Measurements from ENCODE around the gene PYGM. TPM values are rescaled to one million over a fixed set of nuclear protein-coding genes. Genes with fewer than 3 reads are reported as not detected.
A peak's percentile ranks its signal among the peaks of the same experiment; 100 is the strongest.

The PYGM gene
- total RNA-seq, 1 donor from 2014 or later, result 45.7 TPM

DNA sequence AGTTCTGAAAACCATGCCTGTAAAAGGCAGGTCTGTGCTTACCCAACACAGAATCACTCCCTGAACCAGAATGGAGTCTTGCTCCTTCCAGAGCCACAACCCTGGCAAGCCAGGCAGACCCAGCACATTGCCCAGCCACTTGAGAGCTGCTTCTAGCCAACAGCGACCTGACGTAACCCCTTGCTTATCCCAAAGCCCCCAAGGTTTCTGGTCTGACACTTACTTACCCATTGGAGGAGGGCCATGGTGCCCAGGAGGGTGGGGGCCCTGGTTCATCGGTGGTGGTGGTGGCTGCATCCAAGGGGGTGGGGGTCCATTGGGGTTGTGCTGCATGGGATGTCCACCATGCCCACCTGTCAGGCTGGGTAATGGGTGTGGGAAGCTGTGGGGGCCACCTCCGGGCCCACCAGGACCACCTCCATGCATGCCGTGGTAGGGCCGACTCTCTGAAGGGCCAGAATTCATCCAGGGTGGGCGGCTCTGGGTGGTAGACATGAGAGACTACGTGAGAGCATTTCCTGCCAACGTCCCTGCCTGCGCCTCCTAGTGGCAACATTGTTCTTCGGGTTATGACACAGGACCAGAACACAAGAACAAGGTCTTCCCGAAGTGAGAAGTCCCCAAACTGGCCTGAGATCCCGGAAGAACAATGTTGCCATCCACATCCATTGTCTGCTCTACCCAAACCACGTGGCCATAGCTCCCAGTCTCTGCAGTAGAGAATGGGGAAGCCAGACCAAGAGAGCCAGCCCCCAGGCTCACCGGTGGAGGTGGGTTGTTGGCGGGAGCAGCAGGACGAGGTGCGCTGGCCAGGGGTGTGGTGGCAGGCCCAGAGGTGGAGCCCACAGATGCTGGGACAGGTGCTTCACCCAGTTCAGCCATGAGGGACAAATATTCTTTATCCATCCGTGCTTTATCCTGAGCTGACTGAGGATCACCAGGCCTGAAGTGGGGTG lies 7.8 kb upstream of the PYGM start:
- DNase-seq, result peak; percentile 16

DNA sequence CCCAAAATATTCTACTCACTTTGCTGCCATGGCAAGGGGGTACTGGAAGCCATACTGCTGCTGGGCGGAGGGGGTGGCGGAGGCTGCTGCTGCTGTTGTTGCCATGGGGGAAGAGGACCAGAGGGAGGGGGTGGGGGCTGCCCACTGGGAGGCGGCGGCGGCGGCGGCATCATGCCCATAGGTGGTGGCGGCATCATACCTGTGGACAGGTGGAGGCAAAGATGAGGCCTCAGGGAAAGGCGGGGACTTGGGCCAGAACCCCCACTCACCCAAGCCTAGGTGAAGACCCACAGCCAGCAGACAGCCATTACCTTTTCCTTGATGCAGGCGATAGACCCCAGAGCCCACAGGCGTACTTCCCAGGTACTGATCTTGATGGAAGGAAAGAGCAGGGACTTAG lies 7.1 kb upstream of the PYGM start:
- DNase-seq, result no peak

DNA sequence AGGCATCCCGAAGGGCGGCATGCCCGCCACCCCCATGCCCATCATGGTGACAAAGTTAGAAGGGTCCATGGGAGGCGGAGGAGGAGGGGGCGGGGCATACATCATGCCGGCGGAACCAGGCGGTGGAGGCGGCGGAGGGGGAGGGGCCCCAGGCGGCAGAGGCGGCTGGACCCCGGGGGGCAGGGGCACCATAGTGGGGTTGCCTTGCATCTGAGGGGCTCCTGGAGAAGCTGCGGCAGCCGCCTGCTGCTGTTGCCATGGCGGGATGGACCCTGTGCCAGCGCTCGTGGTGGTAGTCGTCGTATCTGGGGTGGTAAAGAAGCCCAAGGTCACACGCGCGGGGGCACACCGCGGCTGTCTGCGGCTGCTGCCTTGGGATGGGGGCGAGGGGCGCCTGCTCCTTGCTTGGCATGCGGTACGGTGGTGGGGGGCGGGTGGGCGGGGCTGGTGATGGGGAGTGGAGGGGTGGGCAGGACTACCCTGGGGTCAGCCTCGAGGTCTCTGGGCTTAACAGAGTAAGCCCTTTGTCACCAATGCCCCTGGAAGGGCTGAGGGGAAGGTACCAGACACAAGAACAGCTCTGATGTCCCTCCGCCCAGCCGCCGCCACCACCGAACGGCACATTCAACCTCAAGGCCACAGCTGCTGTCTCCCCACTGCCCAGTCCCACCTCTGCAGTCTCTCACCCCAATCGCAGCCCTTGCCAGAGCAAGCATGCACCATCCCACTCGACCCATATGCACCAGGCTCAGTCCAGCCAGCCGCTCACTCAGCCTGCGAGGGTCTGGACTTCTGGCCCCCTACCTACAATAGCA lies 6.3 kb upstream of the PYGM start:
- DNase-seq, result no peak

DNA sequence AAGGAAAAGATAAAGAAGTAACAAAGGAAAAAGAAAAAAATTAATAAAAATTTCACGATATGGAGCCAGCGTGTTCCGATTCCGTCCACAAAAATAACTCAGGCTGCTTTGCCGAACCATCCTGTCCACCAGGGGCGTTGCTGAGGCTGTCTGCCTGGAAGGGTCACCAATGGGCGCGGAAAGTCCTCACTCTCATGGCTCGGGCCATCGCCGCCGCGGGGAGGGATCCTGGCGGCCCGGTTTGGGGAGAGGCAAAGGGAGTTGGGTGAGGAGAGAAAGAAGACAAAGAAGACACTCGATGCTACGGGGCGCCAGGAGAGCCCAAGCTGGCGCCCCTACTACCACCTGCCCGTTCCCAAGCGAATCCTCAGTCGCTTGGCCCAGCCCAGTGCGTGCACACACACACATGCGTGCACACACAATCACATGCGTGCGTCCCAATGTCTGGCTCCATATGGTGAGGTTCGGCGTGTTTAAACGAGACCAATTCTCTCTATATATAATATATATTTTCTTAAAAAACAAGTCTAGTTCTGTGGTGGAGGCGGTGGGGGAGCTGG lies 5.6 kb upstream of the PYGM start:
- DNase-seq, result no peak

DNA sequence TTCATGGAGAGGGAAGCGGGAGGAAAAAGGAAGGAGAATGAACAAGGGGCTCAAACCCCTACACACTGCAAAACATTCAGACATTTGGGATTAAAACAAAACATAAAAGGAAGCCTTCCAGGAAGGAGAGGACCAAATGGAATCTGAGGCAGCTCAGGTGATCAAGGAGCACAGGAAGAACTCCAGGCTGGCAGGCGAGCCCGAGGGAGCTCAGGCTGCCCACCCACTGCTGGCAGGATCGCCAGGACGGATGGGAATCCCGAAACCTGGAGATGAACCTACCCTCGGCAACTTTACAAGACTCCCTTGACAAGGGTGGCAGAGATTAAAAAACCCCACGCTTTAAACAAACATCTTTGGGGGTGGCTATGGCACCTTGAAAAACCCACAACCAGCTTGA lies 5.0 kb upstream of the PYGM start:
- no peak for DNase-seq

DNA sequence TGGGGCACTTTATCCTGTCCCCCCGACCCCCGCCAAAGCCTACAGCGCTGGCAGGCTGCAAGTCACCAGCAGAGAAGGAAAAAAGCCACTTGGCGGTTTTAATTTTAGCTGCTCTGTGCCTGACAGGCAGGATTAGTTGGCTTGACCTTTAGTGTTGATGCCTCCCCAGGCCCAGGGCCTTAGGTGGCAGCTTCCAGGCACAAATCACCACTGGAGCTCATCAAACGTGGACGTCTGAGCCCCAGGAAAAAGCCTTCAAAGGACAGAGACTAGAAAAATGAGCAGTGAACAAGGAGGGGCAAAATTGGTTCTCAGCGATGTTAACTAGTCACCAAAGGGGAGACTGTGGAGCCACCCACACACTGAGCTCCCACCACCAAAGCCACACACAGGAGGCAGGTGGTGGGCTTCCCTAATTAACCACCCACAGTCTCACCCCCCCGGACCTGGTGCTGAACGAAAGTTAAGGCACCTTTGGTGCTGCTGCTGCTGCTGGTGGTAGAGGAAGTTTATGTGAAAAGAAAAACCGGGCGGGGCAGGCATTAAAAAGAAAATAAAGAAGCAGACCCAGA lies 4.4 kb upstream of the PYGM start:
- no peak for DNase-seq

DNA sequence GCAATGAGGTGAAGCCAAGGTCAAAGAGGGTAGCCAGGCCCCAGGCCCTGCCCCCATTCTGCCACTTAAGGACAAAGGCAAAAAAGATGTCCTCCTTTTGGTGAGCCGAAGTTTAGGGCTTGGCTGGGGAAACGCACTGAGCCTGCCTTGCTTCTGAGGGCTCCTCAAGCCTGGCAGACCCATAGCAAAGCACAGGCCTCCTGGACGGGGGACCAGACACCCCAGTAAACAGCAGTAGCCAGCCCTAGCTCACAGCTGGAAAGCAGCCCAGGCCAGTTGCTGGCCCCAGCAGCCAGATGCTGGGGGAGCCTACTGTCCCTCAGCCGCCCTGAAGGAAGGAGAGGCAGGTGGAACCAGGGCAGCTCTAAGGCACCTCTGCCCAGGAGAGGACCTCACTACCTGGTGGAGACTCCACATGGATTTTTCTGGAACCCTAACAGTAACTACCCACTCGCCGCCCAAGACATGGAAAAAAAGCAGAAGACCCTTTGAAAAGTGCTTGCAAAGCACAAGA lies 3.8 kb upstream of the PYGM start:
- no peak for DNase-seq

DNA sequence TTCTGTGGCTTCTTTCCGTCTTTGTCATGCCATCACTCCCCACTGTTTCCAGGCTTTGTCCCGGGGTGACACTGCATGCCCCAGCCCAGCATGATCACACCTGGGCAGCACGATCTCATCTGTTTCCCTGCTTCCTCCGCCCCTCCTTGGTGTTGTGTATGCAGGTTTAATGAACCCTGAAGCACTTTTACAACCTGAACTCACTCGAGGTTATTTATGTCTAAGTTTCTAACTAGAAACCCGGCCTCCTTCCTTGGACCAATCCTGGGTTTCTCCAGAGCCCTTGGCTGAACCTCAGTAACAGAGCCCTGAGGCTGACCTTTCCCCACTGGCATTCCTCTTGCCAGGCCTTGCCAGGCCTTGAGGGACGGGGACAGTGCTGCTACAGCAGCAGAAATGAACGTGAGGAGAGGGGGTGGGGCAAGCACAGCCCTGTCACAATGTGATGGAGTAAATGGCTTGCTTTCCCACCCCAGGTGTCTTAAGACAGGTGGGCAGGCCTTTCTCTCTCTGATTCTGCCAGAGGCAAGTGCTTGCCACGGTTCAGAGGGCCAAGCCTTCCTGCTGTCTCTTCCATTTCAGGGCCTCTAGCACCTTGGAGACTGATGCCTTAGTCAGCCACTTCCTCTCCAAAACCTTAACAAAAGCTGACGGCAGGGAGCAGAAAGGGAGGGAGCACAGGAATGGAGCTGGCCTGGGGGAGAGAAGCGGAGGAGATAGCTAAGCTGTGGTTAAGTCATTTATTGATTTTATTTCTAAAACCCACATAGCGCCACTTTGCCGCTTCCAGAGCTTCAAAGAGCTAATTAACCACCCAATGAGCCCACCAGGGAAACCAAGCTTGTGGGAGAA lies 3.1 kb upstream of the PYGM start:
- no peak for DNase-seq

DNA sequence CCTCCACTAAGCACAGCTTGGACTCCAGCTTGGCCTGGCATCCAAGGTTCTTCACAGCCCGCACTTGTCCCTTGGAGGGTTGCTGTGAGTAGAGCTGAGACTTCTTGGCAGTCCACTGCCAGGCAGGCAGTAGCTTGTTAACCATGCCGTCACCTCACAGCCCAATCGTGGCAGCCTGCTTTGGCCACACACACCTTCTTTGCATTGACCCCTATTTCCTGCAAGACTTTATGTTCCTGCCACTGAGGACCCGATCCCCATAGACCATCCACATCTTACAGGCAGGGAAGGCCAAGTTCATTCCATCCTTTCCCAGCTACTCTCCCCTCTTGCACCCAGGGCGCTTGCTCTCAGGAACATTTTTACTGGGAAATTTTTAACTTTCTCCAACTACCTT lies 2.5 kb upstream of the PYGM start:
- no peak for DNase-seq

DNA sequence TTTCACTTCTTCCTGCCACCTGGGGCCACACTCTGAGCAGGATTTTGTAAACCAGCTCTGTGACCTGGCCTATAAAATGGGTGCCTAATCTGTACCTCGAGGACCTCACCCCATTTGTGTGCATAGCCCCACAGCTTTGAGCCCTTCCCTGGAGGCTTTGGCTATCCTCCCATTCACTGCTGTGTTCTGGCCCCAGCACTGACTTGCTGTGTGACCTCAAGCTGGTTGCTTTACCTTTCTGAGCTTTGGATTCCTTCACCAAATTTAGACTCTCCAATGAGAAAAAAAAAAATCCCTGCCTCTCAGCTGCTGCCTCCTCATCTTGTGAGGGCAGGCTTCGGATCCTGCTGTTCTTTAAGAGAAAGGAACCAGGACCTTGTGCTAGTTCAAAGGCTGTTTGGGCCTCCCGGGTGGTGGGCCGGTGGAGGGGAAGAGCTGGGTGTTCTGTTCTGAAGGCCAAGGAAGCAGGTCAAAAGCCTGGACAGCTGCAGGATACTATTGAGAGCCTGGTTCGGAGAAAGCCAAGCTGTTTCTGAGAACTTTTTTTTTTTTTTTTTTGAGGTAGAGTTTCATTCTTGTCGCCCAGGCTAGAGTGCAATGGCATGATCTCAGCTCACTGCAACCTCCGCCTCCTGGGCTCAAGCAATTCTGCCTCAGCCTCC lies 1.1 kb upstream of the PYGM start:
- DNase-seq, result no peak

DNA sequence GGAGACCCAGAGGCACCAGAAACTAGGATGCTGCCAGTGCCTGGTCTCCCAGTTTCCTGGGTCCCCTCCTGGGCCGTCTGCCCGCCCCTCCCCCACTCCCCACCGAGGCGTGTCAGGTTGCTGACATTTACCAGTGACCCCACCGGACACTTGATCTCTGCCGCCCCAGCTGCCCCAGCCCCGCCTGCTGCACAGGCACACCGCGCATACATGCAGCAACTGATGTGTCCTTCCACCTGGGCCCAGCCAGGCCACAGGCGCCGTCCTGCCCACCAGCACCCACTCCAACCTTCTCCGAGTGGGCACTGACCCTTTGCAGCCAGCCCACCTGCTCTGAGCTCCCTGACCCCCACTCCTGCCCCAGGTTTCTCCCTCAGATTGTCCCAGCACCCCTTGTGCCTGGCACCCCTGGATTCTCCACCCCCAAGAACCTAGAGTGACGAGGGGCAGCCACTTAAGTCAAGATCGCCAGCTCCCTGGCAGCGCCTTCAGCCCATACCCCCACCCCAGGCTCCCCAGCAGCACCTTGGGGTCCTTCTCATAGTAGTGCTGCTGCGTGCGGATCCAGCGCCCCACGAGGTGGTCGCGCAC lies 548 bp downstream of the PYGM start:
- DNase-seq, result no peak

DNA sequence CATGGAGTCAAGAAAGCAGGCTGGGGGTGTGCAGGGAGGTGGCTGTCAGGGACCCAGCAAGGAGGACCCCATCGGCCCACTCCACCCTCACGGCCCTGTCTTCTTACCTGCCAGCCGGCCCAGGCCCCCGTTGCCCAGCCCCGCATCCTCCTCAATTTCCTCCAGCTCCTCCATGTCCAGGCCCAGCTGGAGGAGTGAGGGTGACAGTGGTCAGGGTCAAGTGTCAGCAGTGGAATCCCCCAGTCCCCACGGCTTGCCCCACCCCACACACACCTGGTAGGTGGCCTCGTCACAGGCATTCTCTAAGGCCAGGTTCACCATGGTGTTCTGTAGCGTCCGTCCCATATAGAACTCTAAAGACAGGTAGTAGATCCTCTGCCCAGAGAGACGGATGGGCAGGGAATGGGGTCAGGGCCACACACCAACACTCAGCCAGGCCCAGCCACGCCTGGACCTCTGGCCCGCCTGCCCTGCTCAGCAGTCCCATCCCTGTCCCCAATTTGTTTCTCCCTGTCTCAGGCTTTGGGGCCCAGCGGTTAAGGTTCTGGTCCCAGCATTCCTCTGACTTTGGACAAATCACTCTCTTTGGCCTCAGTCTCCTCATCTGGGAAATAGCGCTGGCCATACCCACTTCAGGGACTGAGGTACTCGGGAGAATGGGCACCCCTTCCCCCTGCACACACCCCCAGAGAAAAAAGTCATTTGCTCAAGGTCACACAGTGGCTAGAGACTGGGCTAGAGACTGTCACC lies 1.3 kb downstream of the PYGM start:
- DNase-seq, result no peak

DNA sequence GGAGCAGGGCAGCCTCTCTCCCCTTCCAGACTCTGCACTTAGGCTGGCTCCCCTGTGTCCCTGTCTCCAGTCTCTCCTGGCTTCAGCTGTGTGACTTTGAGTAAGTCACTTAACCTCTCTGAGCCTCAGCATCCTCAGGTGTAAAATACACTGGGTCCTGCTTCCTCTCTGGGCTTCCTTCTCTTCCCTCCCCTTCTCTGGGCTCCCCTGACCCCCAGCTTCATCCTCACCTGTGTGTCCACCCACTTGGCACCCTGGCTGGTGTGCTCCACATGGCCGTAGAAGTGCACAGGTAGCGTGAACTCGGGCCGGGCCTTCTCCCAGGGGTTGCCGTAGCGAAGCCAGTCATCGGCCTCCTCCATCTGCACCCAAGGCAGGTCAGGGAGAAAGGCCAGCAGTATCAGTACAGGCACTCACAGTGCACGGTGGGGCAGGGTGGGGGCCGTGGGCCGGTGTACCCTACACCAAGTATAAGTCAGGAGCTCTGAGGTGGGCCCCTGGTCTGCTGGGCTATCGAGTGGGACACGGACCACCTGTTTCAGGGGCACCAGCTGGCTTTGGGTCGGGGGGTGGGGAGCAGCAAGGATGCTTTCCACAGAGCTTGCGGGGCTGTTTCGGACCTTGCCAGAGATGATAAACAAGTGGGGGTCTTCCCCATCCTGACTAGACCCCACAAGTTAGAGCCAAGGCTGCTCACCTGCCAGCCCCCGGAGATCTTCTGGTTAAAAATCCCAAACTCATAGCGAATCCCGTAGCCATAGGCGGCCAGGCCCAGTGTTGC lies 2.0 kb downstream of the PYGM start:
- DNase-seq, result no peak

DNA sequence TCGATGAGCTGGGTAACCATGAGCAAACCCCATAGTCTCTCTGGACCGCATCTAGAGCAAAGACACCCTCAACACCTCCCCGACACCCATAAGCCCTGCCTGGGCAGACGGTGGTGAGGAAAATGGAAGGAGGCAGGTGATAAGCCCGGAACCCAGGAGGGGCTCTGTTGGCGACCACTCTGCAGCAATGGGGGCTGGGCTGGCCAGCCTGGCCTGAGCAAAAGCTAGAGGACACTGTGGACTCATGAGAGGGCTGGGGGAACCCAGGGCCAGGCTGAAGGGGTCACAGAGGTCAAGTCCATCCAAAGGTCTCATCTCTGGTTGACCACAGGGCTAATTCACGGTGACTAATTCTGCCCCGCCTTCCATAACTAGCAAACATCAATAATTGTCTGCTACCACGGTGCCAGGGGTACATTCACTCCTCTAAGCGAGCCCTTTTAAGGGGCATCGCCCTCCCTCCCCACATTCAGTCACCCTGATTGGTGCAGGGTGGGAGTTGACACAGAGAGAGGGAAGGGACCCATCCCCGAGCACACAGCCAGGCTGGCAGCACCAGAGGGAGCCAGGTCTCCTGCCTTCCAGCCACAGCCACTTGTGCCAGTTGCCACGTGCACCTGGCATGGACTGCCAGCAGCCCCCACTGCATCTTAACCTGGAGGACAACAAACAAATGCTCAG lies 4.0 kb downstream of the PYGM start:
- no peak for DNase-seq

DNA sequence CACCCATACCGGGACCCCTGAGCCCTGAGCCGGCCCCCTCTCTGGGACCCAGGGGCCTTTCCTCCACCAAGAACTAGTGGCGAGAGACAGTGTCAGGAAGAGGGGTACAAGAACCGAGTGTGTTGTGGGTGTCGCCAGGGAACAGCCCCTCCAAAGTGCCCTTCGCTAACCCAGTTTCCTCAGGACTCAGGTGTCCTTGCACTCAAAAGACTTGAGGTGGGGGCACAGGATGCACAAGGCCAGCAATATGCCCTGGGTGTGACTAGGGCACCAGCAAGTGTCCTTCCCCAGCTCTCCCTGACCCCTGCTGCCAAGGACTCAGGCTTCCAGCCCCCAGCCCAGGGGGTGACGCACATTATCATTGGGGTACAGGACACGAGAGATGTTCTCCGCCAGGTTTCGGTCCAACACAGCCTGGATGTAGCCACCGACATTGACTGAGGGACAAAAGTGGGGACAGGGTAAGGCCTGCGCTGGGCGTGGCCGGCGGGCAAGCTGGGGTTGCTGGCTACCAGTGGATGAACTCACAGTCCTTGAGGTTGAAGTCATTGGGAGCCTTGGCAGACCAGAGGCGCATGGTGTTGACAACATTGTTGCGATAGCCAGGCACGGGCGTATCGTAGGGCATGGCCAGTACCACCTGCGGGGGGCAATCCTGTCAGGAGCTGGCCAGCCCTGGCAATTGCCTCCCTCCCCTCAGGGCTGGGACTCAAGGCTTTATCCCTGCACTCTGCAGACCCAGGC lies 4.7 kb downstream of the PYGM start:
- no peak for DNase-seq

DNA sequence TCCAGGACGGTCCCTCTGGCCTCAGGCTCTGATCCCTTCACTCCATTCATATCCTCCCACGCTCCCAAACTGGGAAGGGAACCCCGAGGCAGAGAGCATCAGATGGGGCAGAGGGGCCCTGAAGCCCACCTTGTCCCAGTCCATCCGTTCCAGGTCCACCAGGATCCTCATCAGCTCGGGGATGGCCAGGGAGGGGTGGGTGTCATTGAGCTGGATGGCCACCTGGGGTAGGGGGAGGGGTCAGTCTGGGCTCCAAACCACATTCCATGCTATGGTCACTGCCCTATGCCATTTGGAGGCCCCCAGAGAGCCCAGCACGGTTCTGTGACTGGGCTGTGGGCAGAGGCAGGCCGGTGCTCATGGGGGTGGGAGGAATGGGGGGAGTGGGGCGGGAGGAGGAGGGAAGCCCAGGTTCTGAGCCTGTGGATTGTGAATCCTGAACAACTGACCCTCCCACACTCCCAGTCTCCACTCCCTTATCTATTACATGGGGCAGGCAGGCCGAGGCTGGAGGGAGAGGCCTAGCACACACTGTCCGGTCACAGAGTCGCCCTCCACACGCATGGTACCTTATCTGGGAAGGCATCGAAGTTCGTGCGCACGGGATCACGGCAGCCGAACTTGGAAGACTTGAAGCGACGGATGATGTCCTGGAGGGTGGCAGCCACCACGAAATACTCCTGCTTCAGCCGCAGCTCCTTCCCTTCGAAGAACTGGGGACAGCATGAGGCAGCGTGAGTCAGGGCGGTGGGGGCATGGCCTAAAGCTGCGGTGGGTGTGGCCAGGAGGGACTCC lies 5.5 kb downstream of the PYGM start:
- no peak for DNase-seq

Data from skin of body (tissue), 2 donors.